GM18951 (cell line): ENCODE data around the gene EXOC7.

Experiments used
- POLR2A ChIP-seq: IDR thresholded peaks from 4 replicates; pipeline ENCODE4 v1.6.1; 2011; ENCODE audit warnings: mild to moderate bottlenecking; ENCODE audit not compliant: insufficient read length, insufficient read depth; ENCODE audit errors: extremely low read depth
- in situ Hi-C: fragments of 300-500 bp; cut with MboI; formaldehyde crosslinking; loops from one replicate; pipeline ENCODE4 v1.12.0; 2022; ENCODE audit warnings: low sequenced_read_pairs, mixed read lengths, inconsistent platforms; ENCODE audit not compliant: unreplicated experiment

Gene EXOC7

DNA sequence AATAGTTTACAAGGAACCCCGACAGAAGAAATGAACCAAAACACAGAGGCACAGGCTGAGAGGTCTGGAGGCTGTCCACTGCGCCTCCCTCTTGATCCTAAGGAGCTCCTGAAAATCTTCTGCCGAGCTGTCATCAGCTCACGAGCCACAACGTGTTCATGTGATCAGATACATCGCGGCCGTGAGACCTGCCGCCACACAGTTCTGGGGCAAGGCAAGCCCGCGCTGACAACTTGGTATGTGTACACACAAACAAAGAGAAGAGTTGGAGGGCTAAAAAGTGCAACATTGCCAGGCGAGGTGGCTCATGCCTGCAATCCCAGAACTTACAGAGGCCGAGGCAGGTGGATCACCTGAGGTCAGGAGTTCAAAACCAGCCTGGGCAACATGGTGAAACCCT lies 7.6 kb downstream of the EXOC7 start:
- in situ Hi-C loops = no loop called here
- no peak for TF ChIP-seq POLR2A

DNA sequence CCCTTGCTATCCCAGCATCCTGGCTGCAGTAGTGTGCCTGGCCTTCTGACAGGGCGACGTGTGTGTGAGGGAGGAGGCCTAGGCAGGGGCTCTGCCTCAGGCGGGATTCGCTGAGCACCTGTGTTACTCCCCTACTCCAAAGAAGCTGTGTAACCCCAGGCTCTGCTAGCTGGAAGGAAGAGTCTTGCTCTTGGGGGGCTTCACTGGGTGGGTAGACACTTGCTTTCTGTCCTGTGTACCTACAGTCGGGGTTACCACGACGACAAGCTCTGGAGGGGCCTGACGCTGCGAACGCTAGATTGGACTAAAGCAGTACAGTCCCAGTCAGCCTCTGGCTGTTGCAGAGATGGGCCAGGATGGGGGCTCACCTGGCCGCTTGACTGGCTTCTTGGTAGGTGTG lies 9.5 kb downstream of the EXOC7 start:
- in situ Hi-C loops = no loop called here
- TF ChIP-seq POLR2A = no peak

DNA sequence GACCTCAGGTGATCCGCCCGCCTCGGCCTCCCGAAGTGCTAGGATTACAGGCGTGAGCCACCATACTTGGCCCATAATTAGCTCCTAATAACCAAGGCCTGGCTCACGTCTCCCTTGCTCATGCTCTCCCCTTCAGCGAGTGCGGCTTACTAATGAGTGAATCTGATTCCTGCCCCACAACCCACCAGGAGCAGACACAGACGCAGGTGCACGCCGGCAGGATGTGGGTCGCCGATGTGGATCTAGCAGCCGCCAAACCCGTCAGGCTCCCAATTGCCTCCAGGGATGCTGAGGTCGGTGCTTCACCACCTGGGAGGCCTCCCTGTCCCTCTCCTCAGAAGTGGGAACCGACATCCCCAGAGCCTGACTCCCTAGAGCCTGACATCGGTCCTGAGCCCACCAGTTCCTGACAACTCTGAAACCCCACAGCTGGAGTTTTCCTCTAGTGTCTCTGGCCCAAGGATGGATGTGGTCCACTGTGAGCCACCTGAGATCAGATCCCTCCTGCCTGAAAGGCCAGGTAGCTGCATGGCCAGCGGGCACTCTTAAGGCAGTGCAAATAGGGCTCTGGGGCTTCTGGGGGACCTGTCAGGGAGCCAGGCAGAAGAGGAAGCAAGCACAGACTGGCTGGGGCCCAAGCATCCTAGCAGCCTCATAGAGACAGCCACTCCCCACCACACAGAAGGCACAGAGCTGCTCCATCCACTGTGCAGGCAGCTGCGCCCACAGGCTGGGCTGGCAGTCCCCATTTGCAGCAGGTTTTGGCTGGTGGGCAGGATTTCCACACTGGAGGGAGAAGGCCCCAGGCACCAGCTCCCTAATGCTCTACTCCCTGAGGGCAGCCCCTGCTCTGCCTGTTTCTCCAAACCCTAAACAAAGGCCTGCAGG lies 10.8 kb downstream of the EXOC7 start:
- no peak for TF ChIP-seq POLR2A
- in situ Hi-C loops = no loop called here

DNA sequence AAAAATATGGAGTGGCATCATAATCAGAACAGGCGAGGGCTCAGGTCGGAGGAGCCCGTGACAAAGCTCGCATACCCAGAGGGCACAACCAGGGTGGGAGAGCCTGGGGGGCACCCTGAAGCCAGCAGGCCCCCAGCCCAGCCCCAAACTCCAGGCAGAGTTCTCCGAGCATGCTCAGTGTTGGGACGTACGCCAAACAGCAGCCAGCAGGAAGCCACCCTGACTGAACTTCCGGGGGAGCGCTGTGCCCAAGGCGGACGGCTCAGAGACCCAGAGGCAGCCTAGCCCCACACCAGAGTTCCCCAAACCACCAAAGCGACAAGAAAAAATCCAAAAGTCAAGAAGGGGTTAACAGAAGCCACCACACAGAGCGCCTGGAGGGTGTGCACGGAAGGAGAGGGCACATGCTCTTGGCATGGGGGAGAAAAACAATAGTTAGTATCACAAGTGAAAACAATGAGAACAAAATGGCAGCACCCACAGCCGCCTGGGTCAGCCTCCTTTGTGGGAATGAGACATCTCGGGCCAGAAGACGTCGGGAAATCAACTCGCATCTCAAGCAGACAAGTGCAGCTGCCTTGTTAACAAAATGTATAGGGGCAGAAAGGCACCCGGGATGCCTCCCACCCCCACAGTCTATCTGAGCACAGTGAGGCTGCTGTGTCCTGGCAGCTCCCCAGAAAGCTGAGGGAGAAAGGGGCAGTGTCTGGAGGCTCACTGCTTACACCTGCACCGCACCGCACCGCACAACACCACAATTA lies 11.9 kb downstream of the EXOC7 start:
- in situ Hi-C loops = no loop called here
- TF ChIP-seq POLR2A = no peak

DNA sequence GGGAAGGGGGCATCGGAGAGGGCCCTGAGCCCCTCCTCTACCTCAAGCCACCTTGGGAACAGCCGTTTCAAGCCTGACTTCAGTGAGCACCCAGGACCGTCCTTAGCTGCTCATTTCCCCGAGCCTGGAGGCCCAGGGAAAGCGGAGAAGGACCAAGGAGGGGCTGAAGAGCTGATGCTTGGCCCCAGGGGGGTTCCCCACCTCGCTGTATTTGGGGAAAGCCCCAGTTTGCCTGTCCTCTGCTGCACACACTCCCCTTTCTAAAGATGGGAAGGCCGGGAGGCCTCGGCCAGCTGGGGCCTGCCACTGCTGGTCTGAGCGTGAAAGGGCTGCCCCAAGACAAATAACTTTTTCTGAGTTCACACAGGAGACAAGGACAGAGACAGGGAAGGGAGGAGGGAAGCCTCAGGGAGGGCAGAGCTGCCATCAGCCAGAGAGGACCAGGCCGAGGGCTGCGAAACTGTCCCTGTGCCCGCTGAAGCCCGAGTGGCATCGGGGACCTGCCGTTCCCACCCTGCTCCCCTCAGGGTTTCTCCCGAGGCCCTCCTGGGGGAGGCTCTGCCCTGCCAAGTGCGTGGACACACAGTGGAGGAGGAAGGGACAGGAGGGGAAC lies 13.0 kb downstream of the EXOC7 start:
- in situ Hi-C loops = no loop called here
- no peak for TF ChIP-seq POLR2A

DNA sequence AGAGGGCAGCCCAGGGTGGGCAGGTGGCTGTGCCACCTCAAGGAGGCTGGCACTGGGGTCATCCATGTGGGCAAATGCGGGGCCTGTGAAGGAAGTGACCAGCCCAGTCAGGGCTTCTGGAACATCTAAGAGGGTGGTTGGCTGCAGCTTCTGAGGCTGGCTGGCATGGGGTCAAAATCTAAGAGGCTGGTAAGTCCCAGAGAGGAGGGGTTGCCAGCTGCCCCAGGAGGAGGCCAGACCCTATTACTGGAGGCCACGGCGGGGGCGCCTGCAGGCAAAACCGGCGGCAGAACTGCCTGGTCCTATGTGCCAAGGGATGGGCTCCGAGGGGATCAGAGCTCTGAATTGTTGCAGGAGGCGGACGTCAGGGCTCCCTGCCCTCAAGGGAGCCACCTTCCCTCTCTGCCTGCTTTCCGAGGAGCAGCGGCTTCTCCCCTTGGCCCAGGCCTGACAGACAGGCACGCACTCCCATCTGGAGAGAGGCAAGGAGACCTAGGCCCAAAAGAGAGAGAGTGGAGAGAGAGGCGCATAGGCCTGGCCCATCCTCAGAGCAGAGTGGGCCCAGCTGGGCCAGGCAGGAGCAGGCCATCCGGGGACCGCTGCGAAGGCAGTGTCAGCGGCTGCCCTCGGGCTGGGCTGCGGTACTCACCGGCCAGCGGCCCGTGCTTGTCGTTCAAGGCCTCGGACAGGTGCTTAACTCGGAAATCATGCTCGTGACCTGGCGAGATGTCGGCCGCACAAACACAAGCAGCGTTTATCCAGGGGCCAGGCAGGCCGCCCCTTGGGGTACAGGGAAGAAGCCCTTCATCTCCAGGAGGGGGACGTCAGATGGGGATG lies 13.7 kb downstream of the EXOC7 start:
- in situ Hi-C loops = no loop called here
- no peak for TF ChIP-seq POLR2A

DNA sequence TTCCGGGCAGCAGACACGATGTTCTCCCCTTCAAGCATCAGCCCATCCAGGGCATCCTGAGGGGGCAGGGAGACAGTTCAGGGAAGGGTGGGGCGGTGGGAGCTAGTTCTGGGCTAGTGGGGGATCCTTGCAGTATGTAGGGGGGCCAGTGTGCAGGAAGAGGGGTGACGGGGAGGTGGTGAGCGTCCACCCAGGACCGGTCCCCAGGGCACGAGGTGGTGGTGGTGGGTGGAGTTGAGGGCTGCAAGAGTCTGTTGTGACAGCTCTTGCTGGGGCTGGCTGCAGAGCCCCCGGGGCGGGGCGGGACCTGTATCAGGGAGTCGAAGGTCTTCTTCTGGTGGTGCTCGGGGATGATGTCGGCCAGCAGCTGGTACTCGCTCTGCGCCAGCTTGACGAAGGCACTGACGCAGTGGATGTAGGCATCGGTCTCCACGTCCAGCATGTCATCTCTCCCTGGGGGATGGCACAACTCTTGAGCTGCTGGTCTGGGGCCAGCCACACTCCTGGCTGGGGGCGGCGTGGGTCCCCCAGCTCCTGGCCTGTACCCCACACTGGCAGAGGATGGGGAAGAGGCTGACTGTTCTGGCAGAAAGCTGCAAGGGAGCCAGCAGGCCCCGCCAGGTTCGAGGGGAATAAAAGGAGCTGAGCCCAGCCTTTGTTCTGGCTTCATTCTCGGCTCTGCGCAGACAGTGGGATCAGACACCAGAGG lies 14.6 kb downstream of the EXOC7 start:
- TF ChIP-seq POLR2A = no peak

DNA sequence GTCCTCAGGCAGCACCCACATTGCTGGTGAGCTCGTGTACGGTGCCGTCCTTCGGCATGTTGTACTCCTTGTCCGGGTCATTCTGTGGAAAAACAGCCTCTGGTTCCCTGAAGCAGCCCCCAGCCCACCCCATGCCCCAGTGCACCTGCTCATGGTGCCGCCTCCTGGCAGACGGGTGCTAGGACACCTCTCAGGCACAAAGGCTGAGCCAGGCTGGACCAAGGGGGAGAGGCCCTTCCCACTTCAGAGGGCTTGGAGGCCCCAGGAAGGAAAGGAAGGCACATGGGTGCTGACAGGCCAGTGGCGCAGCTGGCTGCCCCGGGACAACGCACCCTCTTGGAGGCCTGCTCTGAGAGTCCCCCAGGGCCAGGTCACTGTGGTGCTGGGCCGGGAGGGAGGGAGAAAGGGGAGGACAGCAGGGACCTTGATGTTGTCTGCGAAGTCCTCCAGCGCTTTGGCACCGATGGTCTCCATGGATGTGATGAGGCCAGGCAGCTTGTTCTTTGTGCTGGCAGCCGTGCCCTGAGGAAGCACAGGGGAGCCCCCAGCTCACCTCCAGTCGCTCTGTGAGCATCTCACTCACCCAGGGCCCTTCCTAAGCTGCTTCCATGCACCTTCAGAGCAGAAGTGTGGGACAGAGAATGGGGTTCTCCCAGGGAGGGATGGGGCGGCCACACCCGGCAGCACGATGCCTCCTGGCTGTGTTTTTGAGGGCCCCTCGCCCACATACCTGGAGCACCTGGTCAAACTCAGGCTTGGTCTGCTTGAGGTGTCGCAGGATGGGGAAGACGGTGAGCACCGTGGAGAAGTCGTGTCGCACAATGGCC lies 15.3 kb downstream of the EXOC7 start:
- no peak for TF ChIP-seq POLR2A
- in situ Hi-C loops = no loop called here

More for the DNA sequence above, 14.6 kb downstream of the EXOC7 start:
- in situ Hi-C loops = no loop called here

DNA sequence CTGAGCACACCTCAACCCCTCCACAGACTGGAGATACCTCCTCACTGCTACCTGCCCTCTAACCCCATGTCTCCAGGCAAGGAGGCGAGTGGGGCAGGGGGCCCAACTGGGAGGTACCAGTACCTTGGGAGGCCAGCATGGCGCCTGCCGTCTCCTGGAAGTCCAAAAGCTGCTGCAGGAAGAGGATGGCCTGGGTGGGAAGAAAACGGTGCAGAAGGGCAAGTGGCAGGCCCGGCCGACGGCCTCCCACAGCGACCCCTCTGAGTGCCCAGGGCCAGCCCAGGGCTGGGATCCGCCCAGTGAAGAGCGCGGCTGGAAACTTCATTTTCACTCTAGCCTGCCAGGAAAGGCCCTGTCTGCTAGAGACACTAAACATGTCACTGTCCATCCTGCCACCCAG lies 16.1 kb downstream of the EXOC7 start:
- in situ Hi-C loops = no loop called here

DNA sequence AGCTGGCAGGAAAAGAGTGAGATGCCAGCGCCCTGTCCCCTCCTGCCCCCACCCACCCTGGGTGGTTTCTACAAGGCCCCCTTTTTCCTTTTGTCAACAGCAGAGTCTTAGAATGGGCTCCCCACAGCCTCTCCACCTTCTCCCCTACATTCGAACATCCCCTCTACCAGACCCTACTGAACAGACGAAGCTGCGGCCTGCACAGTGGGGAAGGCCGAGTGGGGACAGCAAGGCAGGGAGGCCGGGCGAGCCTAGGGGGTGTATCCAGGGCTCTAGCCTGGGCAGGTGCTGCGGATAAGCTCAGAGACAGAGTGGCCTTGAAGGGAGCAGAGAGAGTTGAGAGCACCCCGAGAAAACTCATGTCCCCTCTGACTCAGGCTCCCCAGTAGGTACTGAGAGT lies 17.2 kb downstream of the EXOC7 start:
- no peak for TF ChIP-seq POLR2A
- in situ Hi-C loops = no loop called here

More for the DNA sequence above, 16.1 kb downstream of the EXOC7 start:
- TF ChIP-seq POLR2A = no peak

DNA sequence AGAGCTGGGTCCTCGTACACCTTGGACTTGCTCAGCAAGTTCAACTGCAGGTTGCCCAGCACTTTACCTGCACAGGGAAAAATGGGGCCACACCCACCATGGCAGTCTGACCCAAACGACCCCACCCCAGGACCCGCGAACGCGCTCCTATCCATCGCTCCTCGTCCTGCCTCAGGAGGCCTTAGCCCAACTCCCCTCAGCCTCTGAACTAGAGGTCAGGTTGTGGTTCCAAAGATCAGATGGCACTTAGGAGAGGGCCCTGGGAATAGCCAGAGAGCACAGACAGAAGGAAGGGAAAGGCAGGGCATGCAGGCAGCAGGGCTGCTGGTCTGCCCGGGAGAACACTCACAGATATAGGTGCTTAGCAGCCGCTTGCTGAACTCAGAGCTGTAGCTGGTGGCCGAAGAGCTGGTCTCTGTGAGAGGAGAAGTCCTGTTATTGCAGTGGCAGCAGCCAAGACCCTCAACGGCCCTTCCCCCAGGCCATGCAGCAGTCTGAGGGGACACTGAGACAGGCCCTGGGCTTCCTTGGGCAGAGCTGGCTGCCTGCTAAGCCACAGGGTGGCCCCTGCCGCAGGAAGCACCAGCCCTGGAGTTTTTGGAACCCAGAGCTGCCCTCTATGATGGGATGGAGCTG lies 17.7 kb downstream of the EXOC7 start:
- TF ChIP-seq POLR2A = no peak
- in situ Hi-C loops = no loop called here
